Measurements from ENCODE around the gene MYLIP. TPM values are rescaled to one million over a fixed set of nuclear protein-coding genes. Genes with fewer than 3 reads are reported as not detected.

MYLIP gene
- total RNA-seq, 4 donors from 2014 or later: 20.1 to 46.2 (median 24.7) TPM

GRCh38 chr6:16129623-16130401 is 926 bp downstream of the MYLIP start:
- Histone ChIP-seq H3K27me3 (no peaks in the 10 kb centered on the region), H3K36me3 (peaks cover 0 to 4% (median 0%) of the 10 kb centered on the region in 3 donors), H3K4me3 (peak overlapping the region; percentile 86 to 99 (median 96)), H3K27ac (peak overlapping the region; percentile 94 to 100 (median 97)), H3K4me1 (peaks cover 0 to 33% (median 8%) of the 10 kb centered on the region in 4 donors), H3K9me3 (no peaks in the 10 kb centered on the region)
- TF ChIP-seq CTCF (IDR thresholded peaks at IDR 0.05) (no peak), POLR2A (IDR thresholded peaks at IDR 0.05) (no peak)
- DNase-seq: peak; percentile 41 to 71 (median 66)

- no peaks in the 10 kb centered on the region for H3K9me3 ChIP-seq
- H3K4me1 ChIP-seq: peaks cover 0 to 40% (median 11%) of the 10 kb centered on the region in 4 donors
- H3K27me3 ChIP-seq: no peaks in the 10 kb centered on the region
- TF ChIP-seq CTCF (IDR thresholded peaks at IDR 0.05): peak in 1 of 6 experiments; percentile 1
- TF ChIP-seq POLR2A (IDR thresholded peaks at IDR 0.05): no peak
- H3K4me3 ChIP-seq: peak overlapping the region; percentile 86 to 99 (median 96)
- H3K27ac ChIP-seq: peak overlapping the region; percentile 94 to 100 (median 97)
- DNase-seq: peak in 1 of 3 donors; percentile 27
- H3K36me3 ChIP-seq: peaks cover 0 to 4% (median 0%) of the 10 kb centered on the region in 3 donors
These were observed 1.6 kb downstream of the MYLIP start for GRCh38 chr6:16130437-16130891.

GRCh38 chr6:16130932-16131387 is 2.1 kb downstream of the MYLIP start:
- Histone ChIP-seq H3K27ac (peak overlapping the region; percentile 94 to 100 (median 97)), H3K36me3 (peaks cover 0 to 4% (median 0%) of the 10 kb centered on the region in 3 donors), H3K9me3 (no peaks in the 10 kb centered on the region), H3K27me3 (no peaks in the 10 kb centered on the region), H3K4me3 (peak overlapping the region; percentile 86 to 99 (median 96)), H3K4me1 (peaks cover 0 to 44% (median 12%) of the 10 kb centered on the region in 4 donors)
- TF ChIP-seq CTCF (IDR thresholded peaks at IDR 0.05) (peak in 2 of 6 experiments; percentile 0 to 8), POLR2A (IDR thresholded peaks at IDR 0.05) (no peak)
- peak in 2 of 3 donors; percentile 50 to 87 for DNase-seq

GRCh38 chr6:16132909-16133308 is 4.0 kb downstream of the MYLIP start:
- H3K27ac ChIP-seq: peak overlapping the region in 1 of 4 donors; percentile 35
- TF ChIP-seq CTCF (IDR thresholded peaks at IDR 0.05) (no peak), POLR2A (IDR thresholded peaks at IDR 0.05) (no peak)

GRCh38 chr6:16134430-16134829 is 5.5 kb downstream of the MYLIP start:
- DNase-seq: no peak
- Histone ChIP-seq H3K27me3 (no peaks in the 10 kb centered on the region), H3K27ac (no peak overlapping the region), H3K4me1 (peaks cover 0 to 79% (median 18%) of the 10 kb centered on the region in 4 donors), H3K9me3 (no peaks in the 10 kb centered on the region), H3K36me3 (peaks cover 0 to 4% (median 0%) of the 10 kb centered on the region in 3 donors), H3K4me3 (no peak overlapping the region)
- TF ChIP-seq POLR2A (IDR thresholded peaks at IDR 0.05) (no peak), CTCF (IDR thresholded peaks at IDR 0.05) (no peak)

More at GRCh38 chr6:16132909-16133308, 4.0 kb downstream of the MYLIP start:
- no peak for DNase-seq
- Histone ChIP-seq H3K36me3 (peaks cover 0 to 4% (median 0%) of the 10 kb centered on the region in 3 donors), H3K27me3 (no peaks in the 10 kb centered on the region), H3K9me3 (no peaks in the 10 kb centered on the region), H3K4me1 (peaks cover 0 to 63% (median 18%) of the 10 kb centered on the region in 4 donors), H3K4me3 (no peak overlapping the region)

Measured in Peyer's patch (tissue), 4 donors.